Right forelimb (tissue), 1 donor: ENCODE results near the gene BAG5.
A peak's percentile ranks its signal among the peaks of the same experiment; 100 is the strongest.

Experiments
- DNase-seq: peaks from one replicate; pipeline ENCODE4 v3.0.0-alpha.2; 2018

The BAG5 gene

GRCh38 chr14:103546652-103547454, 15.6 kb downstream of the BAG5 start:
- DNase-seq: peak; percentile 85

DNA sequence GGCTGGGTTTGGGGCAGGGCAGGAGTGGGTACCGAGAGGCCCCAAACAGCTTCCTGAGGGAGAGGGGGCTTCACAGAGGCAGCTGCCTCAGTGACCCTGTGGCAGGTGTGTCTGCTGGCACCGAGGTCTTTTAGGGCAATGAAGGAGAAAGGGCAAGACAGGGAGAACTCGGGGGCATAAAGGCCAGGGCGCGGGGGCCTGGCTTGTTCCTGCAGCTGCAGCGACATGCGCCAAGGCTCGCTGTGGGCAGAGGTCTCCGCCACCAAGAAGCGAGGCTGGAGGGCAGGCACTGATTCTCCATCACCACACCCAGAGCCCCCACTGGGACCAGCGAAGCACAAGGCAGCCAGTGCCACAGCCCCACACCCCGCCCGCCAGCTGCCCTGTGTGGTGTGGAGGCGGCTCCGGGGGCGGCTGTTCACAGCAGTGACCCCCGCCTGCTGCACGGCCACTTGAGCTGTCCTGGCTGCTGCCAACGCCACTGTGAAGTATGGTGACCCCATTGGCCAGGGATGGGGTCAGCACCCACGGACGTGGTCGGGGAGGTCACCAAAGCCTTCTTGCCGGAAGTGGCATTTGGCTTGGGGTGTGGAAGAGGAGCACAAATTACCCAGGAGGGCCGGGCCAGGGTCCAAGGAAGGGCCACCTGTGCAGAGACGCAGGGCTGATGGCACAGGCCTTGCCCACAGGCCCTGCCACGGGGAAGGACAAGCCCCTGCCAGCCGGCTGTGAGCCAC, 16.4 kb downstream of the BAG5 start:
- peak; percentile 30 for DNase-seq

GRCh38 chr14:103545219-103545914, 17.1 kb downstream of the BAG5 start:
- DNase-seq: peak; percentile 34

DNA sequence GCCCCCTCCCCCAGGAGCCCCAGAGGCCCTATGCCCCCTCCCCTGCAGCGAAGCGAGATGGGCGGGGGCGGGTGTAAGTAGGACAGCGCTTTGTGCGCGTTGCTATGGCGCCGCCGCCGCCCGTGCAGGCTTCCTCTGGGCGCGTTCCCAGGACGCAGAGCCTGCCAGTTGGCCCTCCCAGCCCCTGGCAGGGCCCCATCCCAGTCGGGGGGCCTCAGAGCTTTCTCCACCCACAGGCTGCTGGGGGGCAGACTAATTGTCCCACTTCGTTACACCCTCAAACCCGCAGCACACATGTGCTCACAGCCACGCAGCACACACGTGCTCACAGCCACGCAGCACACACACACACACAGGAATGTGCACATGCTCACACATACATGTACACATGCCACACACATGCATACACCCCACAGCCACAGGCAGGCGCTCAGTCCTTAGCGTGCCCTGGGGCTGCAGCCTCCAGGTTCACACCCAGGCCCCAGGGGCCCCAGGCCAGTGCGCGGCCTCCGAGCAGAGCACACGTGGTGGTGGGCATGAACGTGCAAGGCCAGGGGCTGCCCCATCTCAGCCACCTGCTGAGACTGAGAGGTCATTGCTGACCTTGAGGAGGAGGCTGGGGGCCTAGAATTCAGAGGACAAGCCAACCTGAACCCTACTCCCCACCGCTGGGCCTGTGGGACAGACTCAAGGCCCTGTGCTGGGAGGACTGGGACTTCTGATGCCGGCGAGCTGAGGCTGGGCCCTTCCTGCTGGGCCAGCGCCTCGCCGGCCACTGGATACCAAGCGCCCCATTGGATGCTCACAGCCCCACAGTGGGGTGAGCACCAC, 17.9 kb downstream of the BAG5 start:
- peak; percentile 83 for DNase-seq

GRCh38 chr14:103543721-103544387, 18.6 kb downstream of the BAG5 start:
- DNase-seq: no peak

DNA sequence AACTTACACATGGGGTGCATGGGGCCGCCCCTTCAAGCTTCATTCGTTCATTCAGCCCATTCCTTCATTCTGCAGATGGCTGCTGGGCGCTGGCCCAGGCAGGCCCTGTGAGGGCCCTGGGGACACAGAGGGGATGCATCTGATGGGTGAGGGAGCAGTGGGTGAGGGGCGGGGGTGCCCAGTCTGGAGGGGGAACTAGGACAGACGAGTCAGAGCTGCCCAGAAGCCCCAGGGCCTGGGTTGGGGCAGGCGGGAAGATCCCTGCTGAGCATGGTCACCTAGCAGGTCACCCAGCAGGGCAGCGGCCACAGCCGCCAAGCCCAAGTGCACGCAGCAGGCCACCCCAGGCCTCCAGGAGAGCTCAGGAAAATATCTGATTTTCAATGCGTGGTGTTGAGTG, 19.3 kb downstream of the BAG5 start:
- no peak for DNase-seq

DNA sequence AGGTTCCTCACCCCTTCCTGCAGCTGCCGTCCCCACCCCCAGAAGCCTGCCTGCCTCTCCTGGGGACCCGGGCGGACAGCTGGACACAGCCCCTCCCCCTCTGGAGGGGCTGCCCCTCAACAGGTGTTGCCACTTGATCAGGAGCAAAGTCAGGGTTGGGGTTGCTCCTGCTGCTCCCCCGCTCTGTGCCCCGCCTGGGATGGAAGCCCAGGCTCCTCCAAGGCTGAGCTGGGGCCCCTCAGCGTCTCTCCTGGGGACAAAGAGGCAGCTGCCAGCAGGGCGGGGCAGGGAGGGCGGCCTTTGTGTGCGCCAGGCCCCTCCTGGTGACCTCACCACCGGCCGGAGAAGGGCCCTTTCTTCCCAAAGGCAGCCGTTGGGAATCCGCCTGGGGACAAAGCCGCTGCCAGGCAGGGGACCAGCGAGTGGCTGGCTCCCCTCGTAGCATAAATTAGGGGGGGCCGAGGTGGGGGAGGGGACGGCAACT, 19.8 kb downstream of the BAG5 start:
- DNase-seq: peak; percentile 79

- peak; percentile 47 for DNase-seq
These were observed 20.5 kb downstream of the BAG5 start for GRCh38 chr14:103541709-103542604.

GRCh38 chr14:103540821-103541708, 21.4 kb downstream of the BAG5 start:
- DNase-seq: no peak

GRCh38 chr14:103539056-103539825, 23.2 kb downstream of the BAG5 start:
- DNase-seq: no peak

DNA sequence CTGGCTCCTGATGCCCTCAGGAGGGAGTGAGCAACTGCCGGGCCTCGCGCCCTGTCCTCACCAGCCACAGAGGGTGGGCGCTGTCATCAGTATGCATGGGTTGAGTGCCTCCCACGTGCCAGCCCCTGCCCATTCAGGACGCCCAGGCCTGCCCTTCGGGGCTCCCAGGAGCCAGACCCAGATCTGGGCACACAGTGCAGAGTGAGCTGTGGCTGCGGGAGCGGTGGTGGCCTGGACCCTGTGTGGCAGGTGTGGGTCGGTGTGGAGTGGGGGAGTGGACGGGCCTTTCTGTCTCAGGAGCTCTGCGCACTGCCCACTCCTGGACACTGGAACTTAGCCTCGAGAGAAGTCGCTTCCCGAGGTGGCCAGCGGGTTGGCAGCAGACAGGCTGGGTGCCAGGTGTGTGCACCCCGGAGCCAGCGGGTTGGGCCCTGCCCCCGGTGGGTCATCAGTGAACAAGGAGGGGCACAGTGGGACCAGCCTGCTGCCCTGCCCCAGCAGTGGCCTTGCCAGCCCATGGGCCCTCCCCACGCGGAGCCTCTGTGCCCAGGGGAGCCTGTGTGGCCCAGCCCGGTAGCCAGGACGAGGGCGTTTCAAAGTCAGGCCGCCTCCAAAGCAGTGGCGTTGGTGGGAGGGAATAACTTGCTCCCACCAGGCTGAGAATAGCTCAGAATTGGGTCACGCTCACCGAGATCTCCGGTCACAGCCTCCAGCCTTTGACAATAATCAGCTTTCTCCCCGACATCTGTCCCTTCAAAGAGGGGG, 24.0 kb downstream of the BAG5 start:
- DNase-seq: no peak

- DNase-seq: no peak
These were observed 25.1 kb downstream of the BAG5 start for GRCh38 chr14:103537175-103537990.

- DNase-seq: no peak
These were observed 25.8 kb downstream of the BAG5 start for GRCh38 chr14:103536693-103537092.

DNA sequence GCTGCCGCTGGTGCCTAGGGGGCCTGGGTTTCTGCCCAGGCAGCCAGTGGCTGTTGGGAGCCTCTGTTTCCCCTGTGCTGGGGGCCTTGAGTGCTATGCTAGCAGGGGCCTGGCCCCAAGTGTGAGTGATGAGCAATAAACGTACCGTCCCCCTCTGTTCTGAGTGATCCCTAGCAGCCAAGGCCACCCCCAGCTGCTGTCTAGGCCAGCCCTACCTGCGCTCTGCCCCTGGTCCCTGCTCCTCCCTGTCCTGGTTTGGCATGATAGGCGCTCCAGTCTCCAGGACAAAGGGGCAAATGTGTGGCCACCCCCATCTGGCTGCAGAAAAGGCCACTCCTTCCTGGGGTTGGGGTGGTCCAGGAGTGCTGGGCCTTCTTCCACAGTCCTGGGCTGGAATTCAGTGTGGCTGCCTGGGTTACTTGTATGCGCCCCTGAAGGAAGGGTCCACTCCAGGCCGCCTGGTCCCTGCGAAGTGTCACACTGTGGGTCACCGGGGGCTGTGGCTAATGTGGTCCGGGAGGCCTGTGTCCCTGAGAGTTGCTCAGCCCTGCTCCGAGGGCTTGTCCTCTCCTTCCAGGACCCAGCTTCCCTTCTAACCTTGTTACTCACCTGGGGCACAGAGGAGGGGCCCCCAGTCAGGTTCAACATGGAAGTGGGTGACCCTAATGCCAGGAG, 26.4 kb downstream of the BAG5 start:
- DNase-seq: no peak

DNA sequence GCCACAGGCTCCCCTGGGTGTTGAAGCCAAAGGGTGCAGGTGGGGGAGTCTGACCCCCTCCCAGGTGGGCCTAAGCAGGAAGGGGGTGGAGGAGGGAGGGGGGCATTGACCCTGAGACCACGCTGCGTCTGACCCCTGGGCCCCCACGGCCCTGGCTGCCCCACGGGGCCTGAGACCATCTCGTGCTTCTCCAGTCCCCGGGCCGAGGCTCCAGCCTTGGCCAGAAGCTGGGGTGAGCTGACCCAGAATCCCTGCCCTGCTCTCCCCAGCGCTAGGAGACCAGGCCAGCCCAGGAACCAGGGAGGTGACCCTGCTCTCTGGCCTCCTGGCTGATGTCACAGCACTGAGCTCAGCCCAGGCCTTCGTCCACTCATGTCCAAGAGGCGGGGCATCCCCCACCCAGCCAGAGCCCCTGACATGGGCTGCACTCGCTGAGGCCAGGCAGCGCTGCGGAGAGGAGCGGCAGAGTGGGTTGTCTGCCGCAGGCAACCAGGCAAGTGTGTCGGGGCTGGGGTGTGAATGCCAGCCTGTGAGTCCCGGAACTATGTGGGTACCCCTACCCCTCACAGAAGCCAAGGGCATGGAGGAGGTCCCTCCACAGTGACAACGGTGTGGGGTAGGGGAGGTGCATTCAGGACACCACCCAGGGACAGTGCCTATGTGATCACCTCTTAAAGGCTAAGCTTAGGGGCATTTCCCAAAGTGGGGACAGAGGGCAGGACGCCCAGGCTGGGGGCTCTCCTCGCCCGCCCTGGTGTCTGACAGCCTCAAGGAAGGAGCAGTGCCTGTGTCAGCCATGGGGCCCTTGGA, 27.2 kb downstream of the BAG5 start:
- DNase-seq: no peak

- DNase-seq: no peak
These were observed 27.8 kb downstream of the BAG5 start for GRCh38 chr14:103534576-103535061.
